ENCODE measurements around the gene KLHL9. TPM values are rescaled to one million over a fixed set of nuclear protein-coding genes. Genes with fewer than 3 reads are reported as not detected.

Gene KLHL9
- total and polyA plus RNA-seq, 2 donors: 14.4 to 24.8 TPM

Other genes with a start within 250 kb of the KLHL9 start
- gene IFNW1, start 193.6 kb downstream of the KLHL9 start, total RNA-seq: not detected
- not detected for gene IFNW1, start 193.6 kb downstream of the KLHL9 start, polyA plus RNA-seq
- gene IFNA21, start 168.7 kb downstream of the KLHL9 start, total RNA-seq: not detected
- 0.02 TPM for gene IFNA21, start 168.7 kb downstream of the KLHL9 start, polyA plus RNA-seq
- not detected for gene IFNA4, start 147.8 kb downstream of the KLHL9 start, total RNA-seq
- gene IFNA4, start 147.8 kb downstream of the KLHL9 start, polyA plus RNA-seq: not detected
- gene IFNA7, start 133.2 kb downstream of the KLHL9 start, total RNA-seq: not detected
- not detected for gene IFNA7, start 133.2 kb downstream of the KLHL9 start, polyA plus RNA-seq
- gene IFNA10, start 128.3 kb downstream of the KLHL9 start, total RNA-seq: not detected
- not detected for gene IFNA10, start 128.3 kb downstream of the KLHL9 start, polyA plus RNA-seq
- not detected for gene IFNA16, start 118.1 kb downstream of the KLHL9 start, total RNA-seq
- gene IFNA16, start 118.1 kb downstream of the KLHL9 start, polyA plus RNA-seq: not detected
- not detected for gene IFNA17, start 107.2 kb downstream of the KLHL9 start, total RNA-seq
- not detected for gene IFNA17, start 107.2 kb downstream of the KLHL9 start, polyA plus RNA-seq
- not detected for gene IFNA14, start 95.4 kb downstream of the KLHL9 start, total RNA-seq
- not detected for gene IFNA14, start 95.4 kb downstream of the KLHL9 start, polyA plus RNA-seq
- gene IFNA5, start 30.1 kb downstream of the KLHL9 start, total RNA-seq: not detected
- not detected for gene IFNA5, start 30.1 kb downstream of the KLHL9 start, polyA plus RNA-seq
- not detected for gene IFNA6, start 15.5 kb upstream of the KLHL9 start, total RNA-seq
- gene IFNA6, start 15.5 kb upstream of the KLHL9 start, polyA plus RNA-seq: not detected
- not detected for gene IFNA13, start 32.7 kb upstream of the KLHL9 start, total RNA-seq
- gene IFNA13, start 32.7 kb upstream of the KLHL9 start, polyA plus RNA-seq: 0.02 TPM
- gene IFNA2, start 50.0 kb upstream of the KLHL9 start, total RNA-seq: not detected
- not detected for gene IFNA2, start 50.0 kb upstream of the KLHL9 start, polyA plus RNA-seq
- gene IFNA8, start 73.7 kb upstream of the KLHL9 start, total RNA-seq: not detected
- not detected for gene IFNA8, start 73.7 kb upstream of the KLHL9 start, polyA plus RNA-seq
- not detected for gene IFNA1, start 105.0 kb upstream of the KLHL9 start, total RNA-seq
- 0.05 TPM for gene IFNA1, start 105.0 kb upstream of the KLHL9 start, polyA plus RNA-seq
- 0.09 TPM for gene IFNE, start 146.9 kb upstream of the KLHL9 start, total RNA-seq
- gene IFNE, start 146.9 kb upstream of the KLHL9 start, polyA plus RNA-seq: 0.41 TPM

Measured in thymus (tissue), 2 donors.